ENCODE results near the gene DTD1. TPM values are rescaled to one million over a fixed set of nuclear protein-coding genes. Genes with fewer than 3 reads are reported as not detected.

Gene DTD1
- total and polyA plus RNA-seq, 2 of the 13 experiments (the other 11 are each of a cell fraction or from before 2014, with no cell fraction given) = 41.2 to 79.3 TPM

DNA sequence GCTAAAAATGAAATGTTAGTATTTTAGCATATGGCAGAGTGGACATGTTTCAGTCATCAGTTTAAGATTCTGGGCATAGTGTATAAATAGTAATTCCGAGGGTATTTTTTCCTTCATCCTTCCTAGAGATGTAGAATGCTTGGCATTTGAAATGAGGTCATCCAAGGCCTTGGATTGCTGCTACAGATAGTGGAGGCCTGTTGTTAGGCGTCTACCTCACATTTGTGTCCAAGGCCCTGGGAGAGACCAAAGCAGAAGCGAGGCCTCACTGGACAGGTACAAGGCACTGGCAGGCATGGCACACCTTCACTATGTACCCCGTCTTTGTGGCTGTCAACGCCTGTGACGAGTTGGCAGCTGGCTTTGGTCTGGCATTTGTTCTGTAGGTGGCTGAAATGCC is 58.0 kb downstream of the DTD1 start (continued):
- TF ChIP-seq, protein P1, sequence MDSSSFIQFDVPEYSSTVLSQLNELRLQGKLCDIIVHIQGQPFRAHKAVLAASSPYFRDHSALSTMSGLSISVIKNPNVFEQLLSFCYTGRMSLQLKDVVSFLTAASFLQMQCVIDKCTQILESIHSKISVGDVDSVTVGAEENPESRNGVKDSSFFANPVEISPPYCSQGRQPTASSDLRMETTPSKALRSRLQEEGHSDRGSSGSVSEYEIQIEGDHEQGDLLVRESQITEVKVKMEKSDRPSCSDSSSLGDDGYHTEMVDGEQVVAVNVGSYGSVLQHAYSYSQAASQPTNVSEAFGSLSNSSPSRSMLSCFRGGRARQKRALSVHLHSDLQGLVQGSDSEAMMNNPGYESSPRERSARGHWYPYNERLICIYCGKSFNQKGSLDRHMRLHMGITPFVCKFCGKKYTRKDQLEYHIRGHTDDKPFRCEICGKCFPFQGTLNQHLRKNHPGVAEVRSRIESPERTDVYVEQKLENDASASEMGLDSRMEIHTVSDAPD (CRISPR knock-in tag; IDR thresholded peaks at IDR 0.05) = no peak
- TF ChIP-seq ZNF335 (CRISPR knock-in tag; IDR thresholded peaks at IDR 0.05) (no peak), RBM39 (IDR thresholded peaks at IDR 0.05; ENCODE audit: low read depth, low read length, poor library complexity, severe bottlenecking) (no peak)

DNA sequence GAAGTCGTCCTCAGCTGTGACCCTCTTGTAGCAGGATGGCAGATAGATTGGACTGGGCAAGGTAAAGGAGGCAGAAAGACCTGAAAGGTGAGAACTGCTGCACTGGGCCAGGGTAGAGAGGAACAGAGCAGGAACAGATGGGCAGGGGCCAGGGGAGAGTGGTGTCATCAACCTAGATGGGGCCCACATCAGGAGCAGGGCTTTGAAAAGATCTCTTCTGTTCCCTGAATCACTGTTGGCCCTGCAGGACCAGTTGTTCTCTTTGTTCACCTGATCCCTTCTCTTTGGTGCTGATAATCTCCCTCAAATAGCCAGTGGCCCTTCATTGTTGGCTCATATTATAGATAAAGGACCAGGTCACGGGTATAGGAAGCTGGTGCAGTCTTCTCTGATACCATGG is 59.9 kb downstream of the DTD1 start:
- CTCF ChIA-PET (ENCODE audit: low intra/inter-chr PET ratio, low total read pairs) = no interaction called here
- no peak for DNase-seq (ENCODE audit: low spot score)
- H2AFZ ChIP-seq (ENCODE audit: low read length) = no peak overlapping the region
- no peaks in the 10 kb centered on the region for H3K27me3 ChIP-seq (ENCODE audit: control insufficient read depth in 1 of 2, insufficient read depth in 2 of 2, low read length in 2 of 2)
- no peak overlapping the region for H3K9ac ChIP-seq (ENCODE audit: insufficient read depth, low read depth, low read length)
- H3K4me3 ChIP-seq (replicated peaks in 1 of 3; ENCODE audit: insufficient read depth in 1 of 3, low read depth in 2 of 3, low read length in 3 of 3) = no peak overlapping the region
- no peaks in the 10 kb centered on the region for H3K4me1 ChIP-seq (ENCODE audit: insufficient read depth, low read length)
- H4K20me1 ChIP-seq (ENCODE audit: insufficient read depth, low read length) = no peaks in the 10 kb centered on the region
- intact Hi-C loops (cut with micrococcal nuclease; ENCODE audit: unreplicated experiment) = no loop called here
- POLR2A ChIA-PET = no interaction called here
- no peaks in the 10 kb centered on the region for H3K79me2 ChIP-seq (ENCODE audit: insufficient read depth, low read length)
- H3K4me2 ChIP-seq (ENCODE audit: low read depth, low read length) = no peak overlapping the region
- FAIRE-seq = no peak
- TF ChIP-seq CCAR2 (optimal IDR thresholded peaks at IDR 0.05; ENCODE audit: low read depth, low read length) (no peak), SRSF4 (IDR thresholded peaks at IDR 0.05; ENCODE audit: low read depth, low read length, poor library complexity, severe bottlenecking) (no peak), MXI1 (IDR thresholded peaks at IDR 0.05; ENCODE audit: borderline replicate concordance, low read depth, low read length) (no peak), ZNF577 (CRISPR knock-in tag; IDR thresholded peaks at IDR 0.05; ENCODE audit: borderline replicate concordance, low read depth) (no peak), TRIM24 (CRISPR knock-in tag; IDR thresholded peaks at IDR 0.05) (no peak), ZFP41 (CRISPR knock-in tag; IDR thresholded peaks at IDR 0.05; ENCODE audit: borderline replicate concordance) (no peak), HNRNPUL1 (IDR thresholded peaks at IDR 0.05; ENCODE audit: low read depth, low read length) (no peak), RXRB (CRISPR knock-in tag; IDR thresholded peaks at IDR 0.05; ENCODE audit: borderline replicate concordance) (no peak), HDAC1 (CRISPR knock-in tag; IDR thresholded peaks at IDR 0.05) (no peak), HMG20B (CRISPR knock-in tag; conservative IDR thresholded peaks at IDR 0.05) (no peak), GTF2F1 (IDR thresholded peaks at IDR 0.05; ENCODE audit: low read length) (no peak), ZNF878 (CRISPR knock-in tag; IDR thresholded peaks at IDR 0.05) (no peak), ZNF333 (CRISPR knock-in tag; IDR thresholded peaks at IDR 0.05; ENCODE audit: borderline replicate concordance) (no peak), AHR (CRISPR knock-in tag; IDR thresholded peaks at IDR 0.05) (no peak)
- BruUV-seq (replicated peaks) = no TSS peak
- H3K9me3 ChIP-seq (ENCODE audit: low read length) = no peaks in the 10 kb centered on the region
- 0 out of 5 replicates have a peak, but pooled peaks cover 0 to 3% of the 10 kb centered on the region in 2 experiments for H3K36me3 ChIP-seq (replicated peaks in 1 of 2; ENCODE audit: control insufficient read depth in 1 of 2, insufficient read depth in 2 of 2, low read length in 2 of 2)
- 88% methylated on average over 1 of the region's 2 CpGs for WGBS (ENCODE audit: low lambda C conversion rate)
- ATAC-seq = no peak
- in situ Hi-C loops (cut with HindIII; ENCODE audit: extremely low pct_ligation_motif_present, low pct_unique_long_range_greater_than_20kb) = loop anchor here (25.0 kb wide), 2 partner anchors 565 to 940 kb away; partner anchors contain the start of gene SLC24A3
- no peak overlapping the region for H3K27ac ChIP-seq (ENCODE audit: extremely low read length, insufficient read depth, low read length)
